Gastrocnemius medialis (tissue), 4 donors: ENCODE results near the gene CFAP300.

Source experiments
- CTCF ChIP-seq, 5 experiments: fragments of 450-650 bp in 3 of 5; fragments of 200-600 bp in 2 of 5; sonication (generic) in 2 of 5; IDR thresholded peaks in 4 of 5; conservative IDR thresholded peaks in 1 of 5; 1 replicate in 4 of 5; 2 replicates in 1 of 5; pipeline ENCODE4 v1.5.1; 2016 to 2019; ENCODE audit warnings: antibody characterized with exemption in 5 of 5, mild to moderate bottlenecking in 3 of 5, moderate library complexity in 3 of 5
- POLR2A ChIP-seq, 2 donors: fragments of 450-650 bp; IDR thresholded peaks; one replicate each; pipeline ENCODE4 v1.6.1; 2017; ENCODE audit warnings: antibody characterized with exemption in 2 of 2, mild to moderate bottlenecking in 2 of 2, moderate library complexity in 2 of 2

GRCh38 chr11:102036757-102037156, 10.5 kb upstream of the CFAP300 start:
- no peak for TF ChIP-seq POLR2A (IDR thresholded peaks at IDR 0.05)
- no peak for TF ChIP-seq CTCF (IDR thresholded peaks at IDR 0.05 in 4 of 5, conservative IDR thresholded peaks at IDR 0.05 in 1 of 5)
